Heart left ventricle (tissue), 13 donors: Measurements from ENCODE around the gene CACNB2.

Experiments used
- POLR2A ChIP-seq, 2 donors: fragments of 450-650 bp; IDR thresholded peaks; one replicate each; pipeline ENCODE4 v1.6.1; 2017; ENCODE audit warnings: antibody characterized with exemption in 2 of 2, mild to moderate bottlenecking in 2 of 2, moderate library complexity in 2 of 2
- TF ChIP-seq, protein P1 (sequence below), 12 donors: fragments of 200-600 bp; sonication (generic) in 4 of 12; IDR thresholded peaks; one replicate each; pipeline versions ENCODE4 v1.5.0 to v1.8.0; 2018 to 2022; ENCODE audit warnings: antibody characterized with exemption in 12 of 12, mild to moderate bottlenecking in 5 of 12
- donor health status: ischemic (EF 13 %, LVEDD 7.1; RV severe dilation, severe dysfunction).
- donor health status: DM: no; HTN: yes; CAD: no.
- donor health status: DM: no; HTN: no; CAD: no.
- donor health status: ischemic (EF 25% LVEDD 6.9; RV normal size, moderate dysfunction).
- donor health status: ischemic (EF 25% LVEDD 5.7; RV mildly dilated, moderate dysfunction).
- donor health status: ischemic (EF 35%, LVEDD 5.7; RV mildly dilated, moderate dysfunction).
- donor health status: nonischemic (EF 11% LVEDD 7.7; RV severe dilation, severe dysfunction).
- donor health status: DM: yes; HTN: yes; CAD: no.
- donor health status: PGD.
- donor health status: ischemic (EF 29% LVEDD 5.4; RV normal size, mild dysfunction).
- donor health status: nonischemic (EF 23%, LVEDD 6.1; RV moderate dilation, normal function).

- TF ChIP-seq POLR2A (IDR thresholded peaks at IDR 0.05): no peak
- TF ChIP-seq, protein P1, sequence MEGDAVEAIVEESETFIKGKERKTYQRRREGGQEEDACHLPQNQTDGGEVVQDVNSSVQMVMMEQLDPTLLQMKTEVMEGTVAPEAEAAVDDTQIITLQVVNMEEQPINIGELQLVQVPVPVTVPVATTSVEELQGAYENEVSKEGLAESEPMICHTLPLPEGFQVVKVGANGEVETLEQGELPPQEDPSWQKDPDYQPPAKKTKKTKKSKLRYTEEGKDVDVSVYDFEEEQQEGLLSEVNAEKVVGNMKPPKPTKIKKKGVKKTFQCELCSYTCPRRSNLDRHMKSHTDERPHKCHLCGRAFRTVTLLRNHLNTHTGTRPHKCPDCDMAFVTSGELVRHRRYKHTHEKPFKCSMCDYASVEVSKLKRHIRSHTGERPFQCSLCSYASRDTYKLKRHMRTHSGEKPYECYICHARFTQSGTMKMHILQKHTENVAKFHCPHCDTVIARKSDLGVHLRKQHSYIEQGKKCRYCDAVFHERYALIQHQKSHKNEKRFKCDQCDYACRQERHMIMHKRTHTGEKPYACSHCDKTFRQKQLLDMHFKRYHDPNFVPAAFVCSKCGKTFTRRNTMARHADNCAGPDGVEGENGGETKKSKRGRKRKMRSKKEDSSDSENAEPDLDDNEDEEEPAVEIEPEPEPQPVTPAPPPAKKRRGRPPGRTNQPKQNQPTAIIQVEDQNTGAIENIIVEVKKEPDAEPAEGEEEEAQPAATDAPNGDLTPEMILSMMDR (IDR thresholded peaks at IDR 0.05): no peak
Measured at GRCh38 chr10:18117276-18117675, 22.9 kb upstream of the CACNB2 start.
